GM10847 (cell line): ENCODE results near the gene MAD1L1.

Source experiments
- POLR2A ChIP-seq: IDR thresholded peaks from 2 replicates; pipeline ENCODE4 v1.6.1; 2011; ENCODE audit not compliant: insufficient read length; ENCODE audit errors: extremely low read depth

MAD1L1 gene

DNA sequence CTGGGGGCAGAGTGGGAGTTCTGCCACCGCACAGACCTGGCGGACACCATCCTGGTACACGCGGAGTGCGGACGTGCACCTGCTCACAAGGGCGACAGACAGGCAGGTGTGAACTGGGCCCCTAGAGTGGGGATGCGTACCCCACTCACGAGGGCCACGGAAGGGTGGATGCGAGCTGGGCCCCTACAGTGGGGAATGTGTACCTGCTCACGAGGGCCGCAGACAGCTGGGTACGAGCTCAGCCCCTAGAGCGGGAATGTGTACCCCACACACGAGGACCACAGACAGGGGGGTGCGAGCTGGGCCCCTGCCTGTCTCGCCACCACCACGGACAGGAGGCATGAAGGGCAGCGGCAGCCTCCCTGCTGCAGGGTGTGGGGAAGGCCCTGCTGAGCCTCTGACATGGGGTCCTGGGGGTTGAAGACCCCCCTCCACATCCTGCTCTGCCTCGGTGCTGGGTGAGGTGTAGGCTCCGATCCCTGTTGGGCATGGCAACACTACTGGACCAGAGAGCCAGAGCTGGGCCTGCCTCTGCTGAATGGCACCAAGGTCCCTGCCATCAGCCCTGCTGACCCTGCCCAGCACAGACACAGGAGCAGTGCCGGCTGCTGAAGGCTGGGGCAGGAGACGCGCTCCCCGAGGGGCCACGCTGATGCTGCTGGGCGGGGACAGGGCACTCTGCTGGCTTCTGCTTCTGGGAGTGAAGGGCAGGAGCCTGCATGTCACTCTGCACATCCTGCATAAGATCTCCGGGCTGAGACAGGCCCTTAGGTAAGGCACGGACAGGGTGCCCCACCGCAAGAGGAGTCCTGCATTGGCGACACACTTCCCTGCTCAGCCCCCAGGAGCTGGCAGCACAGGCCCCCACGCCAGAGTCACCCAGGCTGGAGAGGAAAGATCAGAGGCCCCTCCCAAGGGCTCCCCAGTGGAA lies 259.2 kb downstream of the MAD1L1 start:
- TF ChIP-seq POLR2A, result no peak

DNA sequence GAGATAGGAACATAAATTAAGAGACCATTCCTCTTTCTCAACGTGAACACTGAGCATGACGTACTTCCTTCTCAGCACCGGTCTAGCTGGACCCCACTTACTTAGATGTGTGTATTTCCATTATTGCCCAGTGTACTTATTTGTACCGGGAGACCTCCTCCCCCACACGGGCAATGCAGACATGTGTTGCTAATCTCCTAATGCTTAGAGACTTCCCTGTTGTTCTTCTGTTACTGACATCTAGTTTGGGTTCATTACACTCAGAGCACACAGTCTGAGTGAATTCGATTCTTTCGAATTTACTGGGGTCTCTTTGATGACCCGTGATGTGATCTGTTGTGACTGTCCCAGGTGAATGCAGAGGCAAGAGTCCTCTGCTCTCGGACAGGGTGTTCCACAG lies 260.0 kb downstream of the MAD1L1 start:
- no peak for TF ChIP-seq POLR2A

DNA sequence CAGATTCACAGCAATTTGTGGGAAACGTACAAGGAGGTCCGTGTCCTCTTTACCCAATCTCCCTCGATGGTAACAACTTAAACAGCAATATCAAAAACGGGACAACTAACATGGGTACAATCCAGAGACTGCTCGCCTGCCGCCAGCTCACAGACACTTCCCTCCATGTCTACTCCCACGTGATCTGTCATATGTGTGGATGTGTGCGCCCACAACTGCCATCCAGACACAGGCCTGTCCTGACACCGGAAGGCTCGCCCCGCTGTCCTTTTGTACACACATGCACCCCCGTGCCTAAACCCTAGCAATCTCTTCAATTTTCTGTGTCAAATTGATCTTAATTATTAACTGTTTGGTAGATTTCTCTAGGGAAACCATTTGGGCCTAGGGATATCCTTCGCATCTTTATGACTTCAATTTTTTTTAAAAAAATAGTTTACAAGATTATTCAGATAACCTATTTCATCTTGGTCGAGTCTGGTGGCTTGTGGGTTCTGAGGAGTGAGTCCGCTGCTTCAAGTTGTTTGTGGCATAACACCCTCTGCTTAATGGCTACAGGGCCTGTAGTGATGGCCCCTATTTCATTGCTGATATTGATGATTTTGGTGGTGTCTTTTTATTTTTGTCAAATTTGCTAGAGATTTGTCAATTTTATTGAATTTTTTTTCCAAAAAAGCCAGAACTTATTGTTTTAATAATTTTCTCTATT lies 260.6 kb downstream of the MAD1L1 start:
- no peak for TF ChIP-seq POLR2A

DNA sequence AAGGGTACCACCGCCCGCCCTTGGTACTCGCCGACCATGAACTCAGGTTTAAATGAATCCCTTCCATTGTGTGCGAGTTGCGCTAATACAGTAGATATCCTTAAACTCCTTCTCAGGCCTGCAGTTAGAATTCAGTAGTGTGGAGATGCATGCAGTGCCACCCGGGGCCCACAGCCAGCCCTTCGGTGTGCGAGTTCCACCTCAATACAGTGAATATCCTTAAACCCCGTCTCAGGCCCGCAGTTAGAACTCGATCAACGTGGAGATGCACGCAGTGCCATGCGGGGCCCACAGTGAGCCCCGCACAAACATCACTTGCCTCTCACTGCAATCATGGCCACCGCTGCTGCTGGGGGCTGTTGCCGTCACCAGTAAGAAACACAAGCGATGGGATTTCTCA lies 261.9 kb downstream of the MAD1L1 start:
- TF ChIP-seq POLR2A, result no peak

DNA sequence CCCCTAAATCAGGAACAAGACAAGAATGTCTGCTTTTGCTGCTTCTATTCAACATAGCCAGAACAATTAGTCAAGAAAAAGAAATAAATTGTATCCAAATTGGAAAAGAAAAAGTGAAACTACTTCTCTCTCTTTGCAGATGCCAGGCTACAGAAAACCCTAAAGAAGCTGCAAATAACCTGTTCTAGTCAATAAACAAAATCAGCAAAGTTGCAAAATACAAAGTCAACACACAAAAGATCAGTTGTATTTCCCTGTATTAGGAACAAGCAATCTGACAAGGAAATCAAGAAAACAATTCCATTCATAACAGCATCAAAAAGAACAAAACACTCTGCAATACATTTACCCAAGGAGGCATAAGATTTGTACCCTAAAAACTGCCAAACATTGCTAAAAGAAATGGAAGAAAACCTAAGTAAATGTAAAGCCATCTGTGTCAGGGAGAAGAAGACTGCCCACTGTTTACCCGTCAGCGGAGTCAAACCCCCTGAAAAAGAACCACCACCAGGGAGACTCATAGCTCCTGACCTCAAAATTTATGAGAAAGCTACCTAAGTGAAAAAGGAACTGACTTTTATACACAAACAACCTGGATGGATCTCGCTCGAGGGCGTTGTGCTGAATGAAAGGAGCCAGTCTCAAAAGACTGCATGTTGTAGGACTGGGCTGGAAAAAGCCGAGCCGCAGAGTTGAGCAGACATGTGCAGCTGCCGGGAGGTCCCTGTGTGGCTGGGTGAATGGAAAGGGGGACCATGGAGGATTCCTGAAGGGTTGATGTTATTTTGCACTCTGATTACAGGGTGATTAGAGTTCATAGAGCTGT lies 263.1 kb downstream of the MAD1L1 start:
- no peak for TF ChIP-seq POLR2A

DNA sequence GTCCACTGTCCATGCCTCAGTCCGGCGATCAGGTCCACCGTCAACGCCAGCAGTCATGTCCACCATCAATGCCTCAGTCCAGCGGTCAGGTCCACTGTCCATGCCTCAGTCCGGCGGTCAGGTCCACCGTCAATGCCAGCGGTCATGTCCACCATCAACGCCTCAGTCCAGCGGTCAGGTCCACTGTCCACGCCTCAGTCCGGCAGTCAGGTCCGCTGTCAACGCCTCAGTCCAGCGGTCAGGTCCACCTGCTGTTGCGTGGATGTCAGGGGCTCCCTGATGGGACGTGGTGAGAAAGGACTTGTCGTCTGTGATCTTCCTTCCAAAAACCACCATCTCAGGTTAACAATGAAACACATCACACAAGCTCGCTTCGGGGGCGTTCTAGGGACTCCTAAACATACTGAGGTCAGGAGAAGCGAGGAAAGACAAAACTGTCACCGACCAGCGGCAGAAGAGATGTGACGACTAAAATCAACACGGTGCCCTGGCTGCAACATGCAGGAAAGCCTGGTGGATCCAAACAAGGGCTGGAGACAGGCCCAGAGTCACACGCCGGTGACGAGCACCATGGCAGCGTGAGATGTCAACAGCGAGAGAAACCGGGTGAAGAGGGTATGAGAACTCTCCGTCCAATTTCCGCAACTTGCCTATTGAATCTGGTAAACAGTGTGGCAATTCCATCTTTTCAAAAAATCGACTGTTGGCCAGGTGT lies 264.2 kb downstream of the MAD1L1 start:
- no peak for TF ChIP-seq POLR2A

DNA sequence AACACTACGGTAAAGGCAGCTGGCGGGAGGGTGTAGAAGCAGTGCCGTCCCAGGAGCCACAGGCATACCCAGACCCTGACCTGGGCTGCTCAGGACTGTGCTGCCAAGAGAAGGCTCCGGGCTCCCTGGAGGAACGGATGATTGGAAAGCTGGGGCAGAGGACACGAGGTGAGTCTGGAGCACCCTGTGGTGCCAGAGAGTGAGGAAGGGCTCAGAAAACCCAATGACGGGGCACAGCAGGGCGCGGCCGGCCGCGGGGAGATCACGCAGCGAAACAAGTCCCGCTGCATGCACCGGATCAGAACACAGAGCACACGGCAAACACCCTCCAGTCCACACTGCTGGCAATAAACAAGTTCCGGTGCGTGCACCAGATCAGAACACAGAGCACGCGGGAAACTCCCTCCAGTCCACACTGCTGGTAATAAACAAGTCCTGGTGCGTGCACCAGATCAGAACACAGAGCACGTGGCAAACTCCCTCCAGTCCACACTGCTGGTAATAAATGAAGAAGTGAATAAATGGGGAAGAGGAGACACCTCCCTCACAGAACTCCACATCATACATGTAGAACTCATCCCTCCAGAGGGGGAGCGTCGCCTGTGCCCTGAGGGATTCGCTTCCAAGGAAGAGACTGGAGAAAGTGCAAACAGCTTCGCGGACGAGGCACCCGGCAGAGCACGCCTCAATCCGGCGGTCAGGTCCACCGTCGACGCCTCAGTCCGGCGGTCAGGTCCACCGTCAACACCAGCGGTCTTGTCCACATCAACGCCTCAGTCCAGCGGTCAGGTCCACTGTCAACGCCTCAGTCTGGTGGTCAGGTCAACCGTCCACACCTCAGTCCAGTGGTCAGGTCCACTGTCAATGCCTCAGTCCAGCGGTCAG lies 265.0 kb downstream of the MAD1L1 start:
- no peak for TF ChIP-seq POLR2A

DNA sequence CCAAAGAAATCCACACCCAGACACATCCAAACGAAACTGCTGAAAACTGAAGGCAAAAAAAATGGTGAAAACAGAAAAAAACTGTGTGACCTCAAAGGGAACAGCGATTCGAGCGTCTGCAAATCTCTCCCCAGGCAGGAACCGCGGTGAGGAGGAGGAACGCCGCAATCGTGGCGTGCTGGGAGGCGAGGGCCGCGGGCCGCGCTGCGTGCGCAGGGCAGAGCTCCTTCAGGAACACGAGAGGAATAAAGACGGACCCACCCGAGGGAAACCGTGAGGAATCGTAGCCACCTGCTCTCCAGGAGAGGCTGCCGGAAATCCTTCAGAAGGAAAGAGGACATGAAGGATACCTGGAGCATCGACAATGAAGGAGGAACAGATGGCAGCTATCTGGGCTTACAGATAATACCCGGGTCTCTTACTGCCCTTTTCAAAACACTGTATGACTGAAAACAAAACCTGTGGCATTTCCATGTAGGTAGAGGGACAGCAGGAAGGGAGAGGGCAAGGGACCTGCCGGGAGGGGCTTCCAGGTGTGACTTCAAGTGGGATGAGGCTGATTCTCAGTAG lies 266.0 kb downstream of the MAD1L1 start:
- TF ChIP-seq POLR2A, result no peak

DNA sequence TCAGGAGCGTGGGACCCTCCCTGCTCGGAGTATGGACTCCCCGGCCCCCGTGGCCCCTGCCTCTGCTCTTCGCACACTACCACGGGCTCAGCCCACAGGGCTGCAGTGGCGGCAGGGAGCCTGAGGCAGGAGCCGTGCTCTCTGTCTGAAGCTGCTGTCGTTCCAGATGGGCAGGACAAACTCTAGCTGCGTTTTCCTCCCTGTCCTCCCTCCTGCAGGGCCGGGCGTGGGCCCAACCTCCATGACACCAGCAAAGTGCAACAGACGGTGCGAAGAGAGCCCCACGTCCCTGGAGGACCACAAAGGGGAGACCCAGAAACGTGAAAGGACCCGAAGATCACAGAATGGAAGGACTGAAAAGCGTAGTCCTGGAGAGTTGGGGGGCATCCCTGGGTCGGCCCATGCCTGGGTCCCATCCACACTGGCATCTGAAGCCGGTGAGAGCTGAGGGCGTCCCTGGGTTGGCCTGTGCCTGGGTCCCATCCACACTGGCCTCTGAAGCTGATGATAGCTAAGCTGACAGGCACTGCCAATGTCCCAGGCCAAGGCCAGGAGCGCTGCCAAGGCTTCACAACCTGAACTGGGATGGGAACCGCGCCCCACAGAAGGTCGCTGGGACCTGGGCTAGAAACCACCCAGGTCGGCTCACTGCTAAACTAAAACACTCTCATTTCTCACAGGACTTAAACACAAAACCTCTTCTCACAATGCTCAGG lies 267.0 kb downstream of the MAD1L1 start:
- no peak for TF ChIP-seq POLR2A

DNA sequence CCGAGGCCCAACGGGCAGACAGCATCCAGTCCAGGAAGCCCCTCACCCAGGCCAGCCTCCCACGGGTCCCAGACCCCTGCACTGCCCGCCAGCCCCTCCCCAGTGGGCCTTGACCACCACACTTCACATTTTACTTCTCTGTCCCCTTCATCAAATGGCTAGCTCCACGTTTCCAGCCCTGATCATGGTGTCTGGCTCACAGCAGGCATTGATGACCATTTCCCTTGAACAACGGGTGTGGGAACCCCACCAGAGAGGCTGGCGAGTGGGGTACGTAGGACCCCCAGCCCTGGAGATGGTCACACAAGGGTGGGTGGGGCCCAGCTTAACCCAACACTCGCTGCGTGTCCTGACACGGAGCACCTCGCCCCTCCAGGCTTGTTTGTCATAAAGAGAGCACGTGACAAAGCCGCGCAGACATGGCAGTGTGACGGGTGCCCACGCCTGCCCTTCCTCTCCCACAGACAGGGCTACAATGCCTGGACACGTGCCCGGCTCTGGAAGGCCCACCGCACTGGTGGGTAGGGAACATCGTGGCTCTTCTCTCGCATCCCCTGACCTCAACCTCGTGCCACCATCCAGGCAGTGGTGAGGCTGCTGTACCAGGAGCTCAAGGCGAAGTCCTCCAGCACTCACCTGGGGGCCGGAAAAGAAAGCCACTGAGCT lies 267.7 kb downstream of the MAD1L1 start:
- no peak for TF ChIP-seq POLR2A

DNA sequence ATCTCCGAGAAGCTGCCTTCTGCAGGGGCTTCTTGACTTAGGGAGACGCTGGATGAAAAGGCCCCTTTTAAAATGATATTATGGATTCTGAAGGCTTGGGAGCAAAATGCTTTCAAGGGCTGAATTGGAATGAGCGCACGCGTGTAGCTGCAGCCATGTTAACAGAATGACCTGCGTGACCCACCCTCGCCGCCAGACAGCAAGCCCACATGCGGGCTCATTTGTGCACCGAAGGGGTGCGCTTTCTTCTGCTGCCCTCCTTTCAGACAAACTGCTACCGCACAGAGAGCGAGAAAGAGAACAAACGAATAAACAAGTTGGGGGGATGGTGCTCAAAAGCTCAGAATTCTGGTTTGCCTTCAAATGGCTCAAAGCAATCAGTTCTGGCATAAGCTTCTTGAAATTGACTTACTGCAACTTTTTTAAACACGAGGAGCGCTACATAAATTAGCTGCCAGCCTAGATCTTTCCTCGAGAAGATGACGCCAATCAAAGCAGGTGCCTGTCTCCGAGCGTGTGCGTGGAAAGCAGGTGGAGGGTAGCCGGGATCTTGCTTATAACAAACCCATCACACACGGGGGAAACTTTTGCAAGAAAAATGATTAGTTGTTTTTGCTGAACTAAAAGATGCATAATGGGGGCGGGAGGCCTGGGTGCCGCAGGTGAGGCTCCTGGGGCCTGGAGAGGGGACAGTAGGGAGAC lies 268.4 kb downstream of the MAD1L1 start:
- TF ChIP-seq POLR2A, result no peak

DNA sequence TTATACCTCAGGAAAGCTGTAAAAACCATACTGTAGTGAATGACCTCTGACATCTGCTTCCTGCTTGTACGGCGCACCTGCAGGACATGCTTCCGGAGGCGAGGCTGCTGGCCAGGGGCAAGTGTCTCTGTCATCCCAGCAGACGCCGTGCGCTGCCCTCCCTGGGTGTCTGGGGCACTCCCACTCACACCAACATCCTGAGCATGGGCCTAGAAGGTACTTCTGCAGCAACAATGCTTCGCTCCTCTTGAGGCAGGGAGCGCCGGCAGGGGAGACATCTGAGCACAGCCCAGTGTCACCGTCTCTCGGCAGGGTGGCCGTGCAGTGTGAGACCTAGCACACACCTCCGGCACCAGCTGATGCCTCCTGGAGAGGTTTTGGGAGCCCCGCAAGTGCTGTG lies 269.2 kb downstream of the MAD1L1 start:
- TF ChIP-seq POLR2A, result no peak
